ENCODE measurements around the gene CCL7.
"Not testable (repeated sequence)": the region's sequence is repeated elsewhere in the genome, so short reads cannot be mapped to it uniquely, and the experiment has no call there.

Gene CCL7

GRCh38 chr17:34269969-34270368 is at the start of gene CCL7:
CCL7 (plus strand) TSS chr17:34270221; CDS start chr17:34270291, 70 bp downstream.
- H3K27ac ChIP-seq = no peak within 1 kb of the TSS
- TF ChIP-seq ZFX (IDR thresholded peaks at IDR 0.05; ENCODE audit: borderline replicate concordance) = no peak
- TF ChIP-seq CTCF (IDR thresholded peaks at IDR 0.05) = no peak

DNA sequence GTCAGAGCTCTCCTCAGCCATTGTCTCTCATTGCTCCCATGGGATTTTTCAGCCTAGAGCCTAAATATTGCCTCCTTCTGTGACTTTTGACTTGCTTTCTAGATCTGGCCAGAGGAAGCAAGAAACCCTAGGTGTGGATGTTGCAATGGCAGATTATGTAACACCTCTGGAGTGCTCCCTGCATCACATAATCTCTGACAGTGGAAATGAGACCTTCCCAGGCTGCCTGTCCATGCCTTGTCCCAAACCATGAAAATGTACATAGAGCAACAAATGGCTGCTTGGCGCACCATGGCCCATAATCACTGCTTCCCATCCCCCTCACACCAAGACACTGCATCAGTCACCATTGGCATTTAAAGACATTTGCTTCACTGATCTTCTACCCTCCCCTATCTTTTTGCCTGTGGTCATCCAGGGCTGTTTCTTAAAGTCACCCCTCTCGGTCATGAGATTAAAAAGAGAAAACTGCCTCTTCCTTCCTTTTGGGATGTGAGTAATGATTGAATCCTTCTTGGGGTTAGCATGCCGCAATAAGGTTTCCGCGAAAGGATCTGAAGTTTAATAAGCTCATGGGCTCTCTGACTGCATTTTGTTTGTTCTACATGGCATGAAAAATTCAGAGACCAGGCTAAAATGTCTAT is 49.1 kb upstream of the CCL7 start:
- H3K27ac ChIP-seq = no peak overlapping the region
- TF ChIP-seq CTCF (IDR thresholded peaks at IDR 0.05) (no peak), ZFX (IDR thresholded peaks at IDR 0.05; ENCODE audit: borderline replicate concordance) (no peak)

- TF ChIP-seq CTCF (IDR thresholded peaks at IDR 0.05) = no peak
- TF ChIP-seq ZFX (IDR thresholded peaks at IDR 0.05; ENCODE audit: borderline replicate concordance) = no peak
- H3K27ac ChIP-seq = no peak overlapping the region
Measured at GRCh38 chr17:34221411-34221810, 48.6 kb upstream of the CCL7 start.

GRCh38 chr17:34222722-34223497 is 47.1 kb upstream of the CCL7 start:
- TF ChIP-seq CTCF (IDR thresholded peaks at IDR 0.05) = no peak
- no peak for TF ChIP-seq ZFX (IDR thresholded peaks at IDR 0.05; ENCODE audit: borderline replicate concordance)

DNA sequence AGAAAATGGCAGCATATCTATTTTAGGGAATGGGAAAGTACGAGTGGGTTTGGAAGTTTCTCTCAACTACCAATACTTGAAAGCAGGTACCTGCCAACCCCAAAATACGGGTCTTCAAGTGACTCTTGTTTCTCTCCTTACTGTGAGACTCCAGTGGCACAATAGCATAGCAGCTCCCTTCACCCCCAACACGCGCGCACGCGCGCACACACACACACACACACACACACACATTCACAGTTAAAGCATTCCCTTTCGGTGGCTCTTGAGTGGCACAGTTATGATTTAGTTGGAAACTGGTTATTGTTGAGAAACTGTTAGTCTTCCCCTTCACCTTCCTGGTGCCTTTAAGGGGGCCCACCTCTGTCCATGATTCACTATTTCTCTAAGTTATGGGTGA is 45.0 kb upstream of the CCL7 start:
- no peak overlapping the region for H3K27ac ChIP-seq

More at GRCh38 chr17:34222722-34223497, 47.1 kb upstream of the CCL7 start:
- no peak overlapping the region for H3K27ac ChIP-seq

GRCh38 chr17:34226011-34226743 is 43.8 kb upstream of the CCL7 start:
- TF ChIP-seq ZFX (IDR thresholded peaks at IDR 0.05; ENCODE audit: borderline replicate concordance) = no peak
- no peak for TF ChIP-seq CTCF (IDR thresholded peaks at IDR 0.05)
- H3K27ac ChIP-seq = no peak overlapping the region

More for the DNA sequence above, 45.0 kb upstream of the CCL7 start:
- TF ChIP-seq CTCF (IDR thresholded peaks at IDR 0.05) (no peak), ZFX (IDR thresholded peaks at IDR 0.05; ENCODE audit: borderline replicate concordance) (no peak)

- H3K27ac ChIP-seq = no peak overlapping the region
- TF ChIP-seq CTCF (IDR thresholded peaks at IDR 0.05) = no peak
- TF ChIP-seq ZFX (IDR thresholded peaks at IDR 0.05; ENCODE audit: borderline replicate concordance) = no peak
Measured at GRCh38 chr17:34226744-34227034, 43.3 kb upstream of the CCL7 start.

- not testable (repeated sequence) for H3K27ac ChIP-seq
Measured at GRCh38 chr17:34227293-34227692, 42.7 kb upstream of the CCL7 start.
